NCI-H2081 treated with DMSO at 0.1 percent for 48 hours (cell line): ENCODE data around the gene TRPM8.
"Not testable (repeated sequence)": the region's sequence is repeated elsewhere in the genome, so short reads cannot be mapped to it uniquely, and the experiment has no call there.

ENCODE experiments used
- DNase-seq: peaks from one replicate; lab custom pipeline; 2025; lab: John Stamatoyannopoulos, UW

TRPM8 gene

GRCh38 chr2:233938676-233939370 is 21.6 kb downstream of the TRPM8 start:
- DNase-seq = no peak

GRCh38 chr2:233940376-233941276 is 23.5 kb downstream of the TRPM8 start:
- DNase-seq = no peak

- DNase-seq = no peak
Measured at GRCh38 chr2:233942731-233943130, 25.6 kb downstream of the TRPM8 start.

- DNase-seq = no peak
Measured at GRCh38 chr2:233944269-233944668, 27.1 kb downstream of the TRPM8 start.

DNA sequence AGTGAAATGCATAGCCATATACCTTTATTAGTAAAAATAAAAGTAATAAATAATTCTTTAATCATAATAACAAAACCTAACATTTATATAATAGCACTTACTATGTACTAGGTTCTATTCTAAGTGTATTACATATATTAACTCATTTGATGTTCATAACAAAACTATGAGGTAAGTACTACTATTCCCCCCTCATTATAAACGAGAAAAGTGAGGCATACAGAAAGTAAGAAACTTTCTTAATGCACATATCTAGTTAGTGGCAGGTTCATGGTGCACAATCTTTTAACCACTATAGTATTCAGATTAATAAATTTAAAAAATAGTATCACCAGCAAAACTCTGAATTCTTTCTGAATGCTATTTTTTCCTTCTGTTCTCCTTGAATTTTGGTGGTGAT is 27.5 kb downstream of the TRPM8 start:
- no peak for DNase-seq

GRCh38 chr2:233945146-233945545 is 28.0 kb downstream of the TRPM8 start:
- DNase-seq = no peak

DNA sequence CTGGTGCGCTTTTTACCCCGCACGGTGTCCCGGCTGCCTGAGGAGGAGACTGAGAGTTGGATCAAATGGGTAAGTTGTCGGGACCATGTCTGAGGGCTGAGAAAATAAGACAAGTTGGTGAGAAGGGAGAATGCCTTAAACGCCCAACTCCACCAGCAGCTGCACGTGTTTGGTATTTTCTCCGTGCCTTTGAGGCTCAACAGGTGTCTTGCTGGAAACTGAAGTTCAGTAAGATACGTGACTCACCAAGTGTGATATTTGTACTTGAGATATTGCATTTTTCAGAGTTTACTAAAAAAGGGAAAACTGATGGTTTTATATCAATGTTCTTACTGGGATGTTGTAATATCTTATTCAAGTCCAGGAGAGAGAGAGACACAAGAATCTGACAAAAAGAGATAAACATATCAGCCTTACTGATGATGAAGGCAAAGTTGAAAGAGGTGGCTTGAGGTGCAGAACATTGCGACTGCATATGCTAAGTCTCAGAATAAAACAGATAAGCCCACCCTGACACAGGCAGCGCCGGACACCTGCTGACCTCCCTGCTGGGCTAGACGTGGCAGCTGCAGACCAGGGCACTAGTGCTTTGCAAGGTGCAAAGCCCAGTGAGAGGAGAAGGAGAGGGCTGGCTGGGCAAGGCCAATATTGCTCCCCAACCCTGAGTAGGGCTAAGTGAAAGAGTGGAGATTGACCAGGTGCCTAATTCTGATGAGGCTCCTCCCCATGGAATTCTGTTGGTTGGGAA is 33.1 kb downstream of the TRPM8 start:
- no peak for DNase-seq

- DNase-seq = no peak
Measured at GRCh38 chr2:233952335-233952734, 35.2 kb downstream of the TRPM8 start.

GRCh38 chr2:233953087-233953801 is 36.1 kb downstream of the TRPM8 start:
- DNase-seq = peak; percentile 84

- no peak for DNase-seq
Measured at GRCh38 chr2:233960203-233960602, 43.0 kb downstream of the TRPM8 start.

DNA sequence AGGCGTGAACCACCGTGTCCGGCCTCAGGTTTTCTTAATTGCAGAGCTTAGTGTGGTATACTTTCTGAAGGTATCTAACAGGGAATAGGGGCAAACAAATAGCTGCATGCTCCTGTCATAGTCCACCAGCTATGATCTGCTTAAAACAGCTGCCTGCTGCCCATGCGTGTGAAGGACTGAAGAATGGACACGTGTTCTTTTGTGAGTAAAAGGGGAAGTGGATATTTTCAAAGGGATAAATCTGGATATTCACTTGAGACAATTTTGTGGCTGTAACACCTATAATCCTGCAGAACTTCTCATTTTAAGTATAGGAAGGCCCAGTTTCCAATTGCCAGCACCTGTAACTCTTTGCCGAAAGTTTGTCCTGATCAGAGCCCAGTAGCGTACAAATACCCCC is 44.7 kb downstream of the TRPM8 start:
- no peak for DNase-seq

DNA sequence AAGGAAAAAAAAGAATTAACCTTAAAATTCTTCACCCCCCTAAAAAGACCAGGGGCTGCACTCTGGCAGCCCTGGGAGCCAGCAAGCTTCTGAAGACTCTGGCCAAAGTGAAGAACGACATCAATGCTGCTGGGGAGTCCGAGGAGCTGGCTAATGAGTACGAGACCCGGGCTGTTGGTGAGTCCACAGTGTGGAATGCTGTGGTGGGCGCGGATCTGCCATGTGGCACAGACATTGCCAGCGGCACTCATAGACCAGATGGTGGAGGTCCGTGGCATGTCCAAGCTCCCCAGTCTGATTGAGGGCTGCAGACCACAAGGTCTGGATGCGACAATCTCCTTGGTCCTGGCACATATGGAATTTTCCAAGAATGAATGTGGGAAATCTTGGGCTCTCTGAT is 47.4 kb downstream of the TRPM8 start:
- DNase-seq = no peak

DNA sequence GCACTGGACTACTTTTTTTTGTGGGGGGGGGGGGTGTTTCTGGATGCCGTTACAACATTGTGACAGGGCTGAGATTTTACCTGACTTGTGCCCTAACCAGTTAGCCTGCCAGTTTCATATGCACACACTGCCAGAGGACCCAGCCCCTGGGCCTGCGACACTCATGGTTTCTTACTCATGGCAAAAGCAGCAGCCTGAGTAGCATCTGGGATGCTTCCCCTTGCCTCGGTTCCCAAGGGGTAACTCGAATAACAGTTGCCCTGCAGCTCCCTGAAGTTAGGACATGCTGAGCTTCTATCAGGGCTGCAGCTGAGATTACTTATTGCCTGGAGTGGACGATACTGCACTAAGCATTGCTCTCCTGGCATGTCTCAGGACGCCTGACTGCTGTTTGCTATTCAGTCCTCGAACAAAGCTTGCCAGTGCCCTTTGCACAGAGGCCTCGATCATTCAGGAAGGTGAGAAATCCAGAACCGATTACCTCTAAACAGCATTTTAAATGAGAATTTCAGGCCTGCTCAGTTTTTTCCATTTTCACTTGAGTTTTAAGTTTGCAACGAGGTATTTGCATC is 47.9 kb downstream of the TRPM8 start:
- no peak for DNase-seq

GRCh38 chr2:233965646-233966045 is 48.5 kb downstream of the TRPM8 start:
- not testable (repeated sequence) for DNase-seq

DNA sequence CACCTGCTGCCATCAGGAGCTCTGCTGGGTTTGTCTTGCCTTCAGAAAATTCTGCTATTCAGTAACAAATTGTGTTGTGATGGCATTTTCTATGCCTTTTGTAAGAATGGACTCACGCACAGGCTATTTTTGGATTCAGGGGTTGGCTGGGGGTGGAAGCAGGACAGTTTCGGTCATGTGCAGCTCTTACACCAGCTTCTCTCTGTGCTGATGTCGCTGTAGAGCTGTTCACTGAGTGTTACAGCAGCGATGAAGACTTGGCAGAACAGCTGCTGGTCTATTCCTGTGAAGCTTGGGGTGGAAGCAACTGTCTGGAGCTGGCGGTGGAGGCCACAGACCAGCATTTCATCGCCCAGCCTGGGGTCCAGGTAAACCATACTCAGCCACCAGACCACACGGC is 49.2 kb downstream of the TRPM8 start:
- DNase-seq = no peak

- DNase-seq = no peak
Measured at GRCh38 chr2:233967164-233967563, 50.0 kb downstream of the TRPM8 start.

GRCh38 chr2:233968556-233968955 is 51.4 kb downstream of the TRPM8 start:
- no peak for DNase-seq

GRCh38 chr2:233972460-233972859 is 55.3 kb downstream of the TRPM8 start:
- not testable (repeated sequence) for DNase-seq

GRCh38 chr2:233972941-233973575 is 55.9 kb downstream of the TRPM8 start:
- DNase-seq = no peak

DNA sequence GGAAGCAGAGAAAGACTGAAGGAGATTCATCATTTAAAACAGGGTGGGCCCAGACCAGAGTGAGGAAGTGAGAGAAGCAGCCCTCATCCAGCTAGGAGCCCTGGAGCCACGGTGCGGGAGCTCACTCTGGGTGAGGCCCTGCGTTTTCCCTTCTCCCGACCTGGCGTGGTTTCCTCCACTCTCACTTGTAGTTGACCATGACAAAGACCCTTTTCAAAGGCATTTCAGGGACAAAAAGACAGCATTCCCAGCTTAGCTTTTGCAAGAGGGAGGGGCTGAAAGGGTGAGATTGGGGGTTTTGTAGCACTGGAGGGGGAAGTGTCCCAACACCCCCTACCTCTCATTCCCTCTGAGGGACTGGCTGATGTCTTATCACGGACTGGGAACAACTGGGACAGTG is 56.6 kb downstream of the TRPM8 start:
- DNase-seq = no peak

GRCh38 chr2:233974530-233975071 is 57.4 kb downstream of the TRPM8 start:
- DNase-seq = no peak
